Omental fat pad (tissue), 4 donors: Measurements from ENCODE around the gene TK2. TPM values are rescaled to one million over a fixed set of nuclear protein-coding genes. Genes with fewer than 3 reads are reported as not detected.

Experiments used
- ATAC-seq: fragments of 150-250 bp; one replicate; pipeline ENCODE4 v1.9.1; 2016; ENCODE audit warnings: mild to moderate bottlenecking, moderate library complexity; ENCODE audit not compliant: low FRiP score
- DNase-seq: peaks from one replicate; pipeline ENCODE4 v3.0.0-alpha.2; 2019; ENCODE audit warnings: low spot score
- CTCF ChIP-seq, 3 donors: fragments of 450-650 bp; IDR thresholded peaks; one replicate each; pipeline ENCODE4 v1.5.1; 2016 to 2017; ENCODE audit warnings: antibody characterized with exemption in 3 of 3, mild to moderate bottlenecking in 3 of 3, moderate library complexity in 2 of 3
- total RNA-seq, 4 donors: library from RNA; depleted of rRNA; stranded (reverse); fragments of >200 nt; gene quantifications; one replicate each; pipeline ENCODE4 v1.1.0, GENCODE V29; 2016

Gene TK2
- total RNA-seq, 4 donors from 2014 or later: 39.9 to 69.7 (median 56.0) TPM

- no peak for TF ChIP-seq CTCF (IDR thresholded peaks at IDR 0.05)
- DNase-seq (no peak), ATAC-seq (no peak)
Observed at GRCh38 chr16:66544016-66544757, 5.7 kb downstream of the TK2 start.

- no peak for TF ChIP-seq CTCF (IDR thresholded peaks at IDR 0.05)
- no peak for ATAC-seq
- DNase-seq: no peak
Observed at GRCh38 chr16:66543541-66543940, 6.4 kb downstream of the TK2 start.

- no peak for DNase-seq
- no peak for TF ChIP-seq CTCF (IDR thresholded peaks at IDR 0.05)
- ATAC-seq: no peak
Observed at GRCh38 chr16:66542396-66542795, 7.5 kb downstream of the TK2 start.

GRCh38 chr16:66541388-66542355 lies 8.2 kb downstream of the TK2 start:
- DNase-seq (no peak), ATAC-seq (no peak)
- no peak for TF ChIP-seq CTCF (IDR thresholded peaks at IDR 0.05)

GRCh38 chr16:66539623-66540469 lies 10.1 kb downstream of the TK2 start:
- DNase-seq (no peak), ATAC-seq (no peak)
- TF ChIP-seq CTCF (IDR thresholded peaks at IDR 0.05): no peak

- TF ChIP-seq CTCF (IDR thresholded peaks at IDR 0.05): no peak
- no peak for DNase-seq
- ATAC-seq: no peak
Observed at GRCh38 chr16:66538910-66539309, 11.0 kb downstream of the TK2 start.
